HG03103 (cell line): ENCODE measurements around the gene GPS1.

ENCODE experiments used
- ATAC-seq: cut with Tn5 transposase; IDR thresholded peaks from one replicate; pipeline ENCODE4 v1.9.1; 2021; ENCODE audit warnings: low read depth; ENCODE audit not compliant: unreplicated experiment

The GPS1 gene

DNA sequence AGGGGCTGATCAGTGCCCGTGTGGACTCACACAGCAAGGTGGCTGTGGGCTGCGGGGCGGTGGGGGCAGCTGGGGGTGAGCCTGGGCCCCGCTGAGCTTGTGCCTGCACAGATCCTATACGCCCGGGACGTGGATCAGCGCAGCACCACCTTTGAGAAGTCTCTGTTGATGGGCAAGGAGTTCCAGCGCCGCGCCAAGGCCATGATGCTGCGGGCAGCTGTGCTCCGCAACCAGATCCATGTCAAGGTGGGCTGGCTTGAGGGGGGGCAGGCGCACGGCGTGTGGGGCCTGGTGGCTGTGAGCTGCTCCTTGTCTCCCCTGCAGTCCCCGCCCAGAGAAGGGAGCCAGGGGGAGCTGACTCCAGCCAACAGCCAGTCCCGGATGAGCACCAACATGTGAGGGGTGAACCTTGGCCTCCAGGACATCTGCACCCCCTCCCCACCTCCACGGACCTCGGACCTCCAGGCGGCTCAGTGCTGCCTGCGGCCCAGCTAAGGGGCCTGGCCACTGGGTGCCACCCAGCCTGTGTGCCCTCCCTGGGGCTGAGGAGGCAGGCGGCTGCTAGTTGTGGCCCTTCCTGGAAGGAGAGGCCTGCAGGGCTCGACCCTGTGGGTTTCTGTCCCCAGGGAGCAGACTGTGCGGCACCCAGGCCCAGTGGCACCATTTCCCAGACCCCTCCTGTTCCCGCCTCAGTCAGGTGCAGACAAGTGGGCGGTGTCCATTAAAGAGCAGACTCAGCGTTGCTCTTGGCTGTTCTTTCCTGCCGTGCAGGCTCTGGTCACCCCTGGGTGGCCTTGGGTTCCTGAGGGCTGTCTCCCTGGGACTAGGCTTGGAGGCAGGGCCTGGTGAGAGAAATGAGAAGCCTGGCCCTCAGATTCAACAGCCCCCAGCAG is 5.3 kb downstream of the GPS1 start:
- no peak for ATAC-seq

DNA sequence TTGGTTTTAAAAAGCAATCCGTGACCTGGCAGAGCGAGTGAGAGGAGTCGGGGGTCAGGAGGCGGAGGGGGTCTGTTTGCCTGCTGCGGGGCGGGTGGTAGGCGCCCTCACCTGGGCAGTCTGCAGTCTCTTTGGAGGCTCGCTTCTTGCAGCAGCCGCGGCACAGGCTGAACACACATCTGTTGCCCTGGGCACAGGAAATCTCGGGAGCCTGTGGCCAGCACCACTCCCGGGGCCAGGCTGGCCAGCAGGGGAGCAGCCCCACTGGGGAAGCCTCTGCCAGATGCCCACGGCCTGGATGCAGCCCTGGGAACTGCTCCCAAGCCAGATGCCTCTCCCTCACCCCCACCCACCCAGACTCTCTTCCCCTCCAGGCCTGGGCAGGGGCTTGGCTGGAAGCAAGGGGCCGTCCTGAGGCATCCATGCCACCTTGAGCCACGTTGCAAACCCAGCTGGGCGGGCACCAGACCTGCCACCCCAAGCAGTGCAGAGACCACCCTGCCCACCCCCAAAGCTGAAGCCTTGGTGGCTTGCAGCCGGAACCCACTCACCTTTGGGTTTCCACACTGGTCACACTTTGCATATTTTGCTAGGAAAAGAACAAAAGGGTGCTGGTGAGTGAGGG is 6.6 kb downstream of the GPS1 start:
- no peak for ATAC-seq

DNA sequence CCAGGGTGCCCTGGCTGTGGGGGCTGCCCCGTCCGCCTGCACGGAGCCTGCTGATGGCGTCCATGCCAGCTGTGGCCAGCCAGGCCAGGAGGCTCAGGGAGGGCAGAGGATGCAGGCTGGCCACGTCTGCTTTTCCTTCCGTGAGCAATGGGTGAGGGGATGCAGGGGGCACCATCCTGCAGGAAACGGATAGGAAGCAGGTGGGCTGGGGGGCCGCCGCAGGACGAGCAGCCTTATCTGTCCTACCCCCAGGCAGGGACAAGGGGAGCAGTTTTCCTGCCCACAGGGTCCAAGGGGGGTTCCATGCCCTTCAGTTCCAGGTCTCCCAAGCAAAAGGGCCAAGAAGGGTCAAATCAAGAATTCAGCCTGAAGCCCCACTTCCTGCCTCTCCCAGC is 7.2 kb downstream of the GPS1 start:
- ATAC-seq: no peak

DNA sequence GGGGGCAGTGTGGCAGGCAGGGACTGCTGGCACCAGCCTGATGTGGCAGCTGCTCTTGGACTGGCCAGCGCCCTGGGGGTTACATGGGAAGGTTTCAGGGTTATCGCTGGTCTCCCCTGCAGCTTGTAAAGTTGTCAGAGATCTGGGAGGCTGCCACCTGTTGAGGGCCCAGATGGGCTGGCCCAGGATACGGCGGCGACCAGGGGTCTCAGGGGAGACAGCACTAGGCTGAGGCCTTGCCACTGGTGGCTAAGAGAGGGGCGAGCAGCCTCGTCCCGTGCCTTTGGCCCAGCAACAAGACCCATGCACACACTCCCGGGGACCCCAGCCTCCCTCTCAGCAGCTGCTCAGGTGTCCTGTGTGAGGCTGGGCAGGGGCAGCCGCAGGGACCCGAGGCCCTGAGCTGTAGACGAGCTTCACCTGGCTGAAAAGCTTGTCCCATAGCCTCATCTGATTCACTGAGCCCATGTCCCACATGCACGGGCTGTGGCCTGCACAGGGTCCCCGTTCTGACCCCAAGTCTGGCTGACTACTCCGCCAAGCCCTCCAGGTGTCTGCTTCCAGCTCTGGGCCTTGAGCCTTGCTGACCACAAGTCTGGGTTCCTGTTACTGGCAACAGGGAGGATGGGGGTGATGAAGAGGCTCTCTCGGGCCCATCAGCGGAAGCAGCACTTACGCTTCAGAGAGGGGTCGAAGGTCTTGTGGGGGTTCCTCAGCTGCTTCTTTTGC is 7.7 kb downstream of the GPS1 start:
- ATAC-seq: no peak

DNA sequence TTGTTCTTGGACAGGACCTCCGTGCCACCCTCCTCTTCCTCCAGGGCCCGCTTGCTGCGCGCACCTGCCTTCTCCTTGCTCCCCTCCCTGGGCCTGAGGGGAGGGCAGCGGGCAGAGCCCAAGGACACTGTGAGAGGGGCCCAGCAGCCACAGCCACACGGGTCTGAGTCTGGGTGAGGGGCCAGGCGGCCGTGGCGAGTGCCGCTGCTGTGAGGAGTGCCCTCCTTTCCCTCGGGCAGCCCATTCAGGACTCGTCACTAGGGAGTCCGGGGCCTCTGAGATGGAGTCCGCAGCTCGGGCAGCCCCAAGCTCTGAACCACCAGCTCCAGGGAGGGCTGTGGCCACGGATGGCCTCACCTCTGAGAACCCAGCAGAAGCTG is 8.3 kb downstream of the GPS1 start:
- ATAC-seq: no peak

DNA sequence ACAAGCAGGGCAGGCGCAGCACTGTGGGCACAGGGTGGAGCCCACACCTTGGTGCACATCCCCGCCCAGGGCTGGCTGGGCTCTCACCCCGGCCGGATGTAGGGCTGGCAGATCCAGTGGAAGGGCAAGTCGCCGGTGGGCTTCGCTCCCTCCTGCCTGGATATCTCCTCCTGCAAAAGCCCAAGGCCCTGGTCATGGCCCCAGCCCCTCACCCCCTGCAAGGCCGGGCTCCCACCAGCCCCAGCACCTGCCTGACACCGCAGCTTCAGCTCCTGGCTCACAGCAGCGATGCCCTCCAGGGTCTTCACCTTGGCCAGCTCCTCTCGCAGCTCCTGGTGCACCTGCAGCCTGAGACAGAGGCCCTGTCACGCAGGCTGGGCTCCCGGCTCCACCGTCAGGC is 8.9 kb downstream of the GPS1 start:
- ATAC-seq: no peak

DNA sequence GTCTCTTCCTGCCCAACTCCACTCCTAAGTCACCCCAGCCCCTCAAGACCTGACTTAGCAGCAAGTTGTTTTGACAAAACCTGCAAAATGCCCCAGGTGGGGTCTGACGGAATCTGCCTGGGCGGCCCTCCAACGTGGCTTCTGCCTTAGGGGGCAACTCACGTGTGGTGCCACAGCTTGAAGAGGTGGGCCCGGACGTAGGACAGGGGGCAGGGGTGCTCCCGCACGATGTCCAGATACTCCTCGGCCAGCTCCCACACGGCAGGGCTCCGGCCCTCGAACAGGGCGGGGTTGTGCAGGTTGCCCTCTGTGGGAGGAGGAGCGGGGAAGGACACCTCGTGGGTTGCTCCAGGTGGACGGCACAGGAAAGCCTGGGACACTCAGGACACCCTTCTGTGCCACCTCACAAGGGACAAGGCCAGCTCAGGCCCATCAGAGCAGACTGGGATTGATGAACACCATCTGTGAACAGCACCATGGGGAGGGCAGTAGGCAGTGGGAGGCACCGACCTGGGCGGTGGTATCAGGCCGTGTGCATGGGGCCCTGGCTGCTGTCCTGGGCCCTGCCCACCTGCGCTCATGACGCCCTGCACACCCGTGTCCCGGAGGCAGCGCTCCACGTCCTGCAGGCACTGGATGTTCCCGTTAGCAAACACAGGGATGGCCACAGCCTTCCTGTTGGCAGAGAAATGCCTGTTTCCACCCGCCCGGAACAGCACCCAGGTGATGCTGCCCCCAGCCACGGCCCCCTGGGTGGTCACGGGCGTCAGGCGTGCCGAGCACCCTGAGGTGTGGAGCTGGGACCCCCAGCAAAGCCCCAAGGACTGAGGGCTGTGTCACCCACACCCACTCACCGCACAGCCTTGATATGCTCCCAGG is 9.6 kb downstream of the GPS1 start:
- ATAC-seq: no peak

DNA sequence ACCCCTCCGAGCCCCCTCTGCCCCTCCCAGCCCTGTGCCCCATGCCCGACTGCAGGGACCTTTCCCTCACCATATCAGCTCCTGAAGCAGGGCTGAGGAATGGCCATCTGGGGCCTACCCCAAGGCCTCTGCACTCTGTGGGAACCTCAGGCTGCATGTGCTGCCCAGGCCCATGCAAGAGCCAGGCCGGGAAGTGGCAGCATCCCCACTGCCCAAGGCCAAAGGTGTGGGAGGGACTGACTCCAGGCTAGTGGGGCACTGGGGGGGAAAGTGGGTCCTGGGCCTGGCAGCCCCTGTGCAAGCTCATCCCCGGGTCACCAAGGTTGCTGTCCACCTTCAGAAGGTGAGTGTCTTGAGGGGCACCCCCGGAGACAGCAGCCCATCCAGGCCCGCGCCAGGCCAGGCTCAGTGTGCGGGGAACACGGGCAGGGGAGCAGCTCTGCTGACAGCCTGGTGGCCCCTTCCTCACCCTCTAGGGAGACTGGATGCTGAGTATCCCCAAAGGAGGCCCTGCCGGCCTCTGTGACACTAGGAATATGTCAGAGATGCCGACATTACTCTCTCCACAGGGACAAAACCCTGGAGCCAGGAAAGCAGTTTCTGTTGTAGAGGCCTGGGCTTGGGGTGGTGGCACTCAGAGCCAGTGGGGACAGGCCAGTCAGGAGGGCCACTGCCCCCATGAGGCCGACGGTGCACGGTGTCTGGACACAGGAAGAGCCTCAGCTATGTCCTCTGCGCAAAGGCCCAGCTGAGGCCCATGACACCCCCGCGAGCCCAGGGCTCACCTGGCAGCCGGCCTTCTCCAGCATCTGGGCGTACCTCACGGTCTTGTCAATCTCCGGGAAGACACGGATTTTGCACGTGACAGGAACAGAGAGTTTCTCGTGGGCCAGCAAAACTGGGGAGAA is 10.6 kb downstream of the GPS1 start:
- no peak for ATAC-seq

DNA sequence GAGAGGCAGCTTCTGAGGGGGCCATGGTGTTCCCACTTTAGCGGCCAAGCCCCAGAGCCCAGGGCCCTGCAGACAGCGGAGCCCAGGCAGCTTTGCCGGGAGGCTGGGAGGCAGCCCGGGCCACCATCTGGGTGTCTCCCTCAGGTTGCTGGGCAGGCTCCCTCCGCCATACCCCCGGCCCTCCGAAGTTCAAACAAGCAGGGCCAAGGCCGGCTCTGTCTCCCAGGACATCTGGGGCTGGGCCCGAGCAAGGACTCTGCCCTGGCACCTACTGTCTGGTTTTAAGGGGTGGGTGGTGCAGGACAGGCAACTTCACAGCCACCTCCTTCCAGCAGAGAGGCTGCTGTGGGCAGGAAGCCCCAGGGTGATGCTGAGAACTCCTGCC is 11.3 kb downstream of the GPS1 start:
- no peak for ATAC-seq

DNA sequence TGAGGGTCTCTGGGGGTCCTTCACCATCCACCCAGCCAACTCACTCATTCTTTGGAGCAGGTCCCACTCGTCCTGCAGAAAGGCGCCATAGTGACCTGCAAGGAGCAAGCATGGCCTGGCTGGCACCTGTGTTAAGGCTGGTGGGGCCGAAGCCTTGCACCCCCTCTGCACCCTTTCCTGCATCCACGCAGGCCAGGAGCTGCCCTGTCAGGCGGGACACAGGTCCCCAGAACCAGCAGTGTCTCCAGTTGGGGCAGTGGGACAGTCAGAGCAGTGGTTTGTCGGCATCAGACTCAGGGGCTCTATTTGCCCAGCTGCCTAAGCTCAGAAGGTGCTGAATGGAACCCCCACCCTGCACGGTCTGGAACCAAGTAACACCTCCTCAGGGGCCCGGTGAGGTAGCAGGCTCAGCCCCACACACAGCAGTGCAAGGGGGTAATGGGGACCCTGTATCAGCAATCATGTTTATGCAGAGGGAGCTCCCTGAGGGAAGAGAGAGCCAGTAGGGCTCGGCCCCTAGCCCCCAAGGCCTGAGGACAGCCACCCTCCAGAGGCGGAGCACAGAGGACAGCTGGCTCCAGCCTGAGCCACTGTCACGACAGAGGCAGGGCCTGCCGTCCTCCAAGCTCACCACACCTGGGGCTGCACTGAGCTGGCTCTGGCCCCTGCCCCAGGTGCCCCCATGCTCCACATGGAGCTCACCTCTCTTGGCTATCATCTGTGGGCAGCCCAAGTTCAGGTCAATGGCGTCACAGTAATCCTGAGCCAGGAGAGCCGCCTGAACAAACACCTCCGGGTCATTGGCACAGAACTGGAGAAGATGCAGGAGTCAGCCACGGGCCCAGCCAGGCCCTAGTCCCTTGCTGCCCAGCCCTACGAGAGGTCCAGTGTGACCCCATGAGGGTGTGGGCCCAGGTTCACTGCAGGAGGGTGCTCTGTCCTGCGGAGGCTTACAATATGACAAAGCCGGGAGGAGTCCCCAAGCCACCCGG is 12.0 kb downstream of the GPS1 start:
- ATAC-seq: no peak

DNA sequence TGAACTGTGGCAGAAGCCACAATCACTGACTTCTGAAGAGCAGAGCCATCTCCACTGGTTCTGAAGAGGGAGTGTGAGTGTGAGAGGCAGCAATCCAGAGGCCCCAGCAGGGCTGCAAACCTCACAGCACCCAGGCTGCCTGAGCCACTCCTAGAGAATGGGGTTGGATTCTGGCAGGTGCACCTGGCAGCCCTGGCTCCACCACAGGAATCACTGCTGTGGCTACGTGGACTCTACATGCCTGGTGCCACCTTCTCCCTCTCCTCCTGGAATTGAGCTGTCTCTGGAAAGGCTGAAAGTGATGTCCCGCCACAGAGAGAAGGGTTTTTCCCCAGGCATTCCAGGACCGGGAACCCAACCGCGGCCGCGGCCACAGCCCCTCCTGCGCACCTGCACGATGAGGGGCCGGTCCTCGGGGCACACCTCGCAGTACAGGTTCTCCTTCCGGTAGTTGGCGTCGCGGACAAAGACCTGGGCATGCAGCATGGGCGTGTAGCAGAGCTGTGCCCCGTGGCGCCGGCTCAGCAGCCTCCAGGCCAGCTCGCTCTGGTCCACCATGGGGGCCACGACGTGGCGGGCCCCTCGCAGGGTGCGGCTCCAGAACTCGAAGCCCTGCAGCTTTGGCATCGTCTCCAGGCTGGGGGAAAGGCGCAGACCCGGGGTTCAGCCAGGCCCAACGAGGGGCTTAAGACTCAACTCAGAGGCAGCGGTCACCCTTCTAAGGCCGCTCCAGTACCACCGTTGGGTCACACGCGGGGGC is 12.9 kb downstream of the GPS1 start:
- no peak for ATAC-seq

DNA sequence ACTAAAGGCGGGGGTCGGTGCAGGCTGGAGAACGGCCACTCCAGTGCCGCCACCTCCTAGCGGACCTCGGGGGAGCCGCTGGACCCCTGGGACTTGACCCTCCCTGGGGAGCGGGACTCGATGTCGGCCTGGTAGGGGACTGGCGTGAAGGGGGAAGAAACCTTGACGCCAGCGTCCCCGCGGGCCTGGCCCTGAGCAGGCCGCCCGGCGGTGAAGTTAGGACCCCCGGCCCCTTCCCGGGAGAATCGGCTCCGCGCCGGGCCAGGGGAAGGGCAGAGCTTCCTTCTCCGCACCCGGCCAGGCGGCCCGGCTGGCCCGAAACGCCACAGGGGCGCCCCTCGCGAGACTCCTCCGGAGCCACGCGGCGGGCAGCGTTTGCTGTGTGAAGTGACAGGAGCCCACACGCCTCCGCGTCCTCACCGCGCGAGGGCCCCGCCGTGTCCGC is 13.5 kb downstream of the GPS1 start:
- ATAC-seq: no peak

DNA sequence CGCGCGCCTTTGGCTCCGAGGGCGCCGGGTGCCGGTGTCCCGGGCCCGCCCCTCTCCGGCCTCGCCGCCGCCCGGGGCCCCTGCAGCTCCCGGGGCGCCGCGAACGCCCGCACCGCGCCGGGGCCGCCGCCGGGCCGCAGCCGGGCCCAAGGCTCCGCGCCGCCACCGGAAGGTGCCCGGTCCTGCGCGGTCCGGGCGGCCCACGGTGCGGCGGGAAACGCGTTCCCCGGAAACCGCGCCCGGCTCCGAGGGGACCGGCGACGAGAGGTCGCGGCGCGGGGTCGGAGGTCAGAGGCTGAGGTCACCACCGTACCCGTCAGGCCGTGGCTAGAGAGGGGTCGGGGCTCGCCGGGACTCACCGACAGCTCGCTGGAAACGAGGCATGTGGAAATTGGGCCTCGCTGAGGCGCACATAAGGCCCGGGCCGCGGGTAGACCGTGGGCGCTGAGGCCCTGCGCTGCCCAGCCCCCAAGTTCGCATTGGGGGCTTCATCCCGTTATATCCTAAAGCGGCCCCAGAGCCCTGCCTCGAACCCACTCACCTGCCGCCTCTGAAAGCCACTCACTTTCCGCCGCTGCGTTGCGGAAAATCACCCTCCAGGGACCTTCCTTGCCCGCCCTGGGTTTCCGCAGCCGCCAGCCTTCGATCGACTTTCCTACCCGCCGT is 14.1 kb downstream of the GPS1 start, which contains the start of gene DUS1L:
TSS of gene DUS1L (minus strand) at position 167 of the 666 bp plus-strand sequence. CDS start 745 bp downstream, outside the sequence.
- no peak for ATAC-seq

DNA sequence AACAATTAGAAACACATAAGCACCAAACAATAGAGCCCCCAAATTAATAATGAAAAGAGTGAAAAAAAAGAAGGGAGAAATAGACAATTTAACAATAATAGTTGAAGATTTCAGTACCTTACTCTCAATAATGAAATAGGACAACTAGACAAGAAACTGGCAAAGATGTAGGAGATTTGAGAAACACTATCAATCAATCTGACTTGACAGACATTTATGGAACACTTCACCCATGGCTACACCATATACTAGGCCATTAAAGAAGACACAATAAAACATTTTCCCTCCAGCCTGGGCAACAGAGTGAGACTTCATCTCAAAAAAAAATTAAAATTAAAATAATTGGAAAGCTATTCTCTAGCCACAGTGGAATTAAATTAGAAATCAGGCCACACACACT is 18.9 kb downstream of the GPS1 start:
- ATAC-seq: no peak

DNA sequence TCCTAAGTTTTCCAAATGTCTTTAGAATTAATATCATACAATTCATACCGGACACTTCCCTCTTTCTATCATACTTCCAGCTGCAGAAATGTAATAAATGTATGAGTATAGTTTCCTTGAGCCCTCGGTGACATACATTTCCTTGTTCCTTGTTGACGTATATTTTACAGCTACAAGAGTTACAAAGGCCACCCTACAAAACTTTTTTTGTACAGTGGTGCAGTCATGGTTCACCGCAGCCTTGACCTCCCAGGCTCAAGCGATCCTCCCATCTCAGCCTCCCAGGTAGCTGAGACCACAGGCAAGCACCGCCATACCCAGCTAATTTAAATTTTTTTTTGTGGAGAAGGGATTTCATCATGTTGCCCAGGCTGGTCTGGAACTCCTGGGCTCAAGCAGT is 21.1 kb downstream of the GPS1 start:
- ATAC-seq: no peak

DNA sequence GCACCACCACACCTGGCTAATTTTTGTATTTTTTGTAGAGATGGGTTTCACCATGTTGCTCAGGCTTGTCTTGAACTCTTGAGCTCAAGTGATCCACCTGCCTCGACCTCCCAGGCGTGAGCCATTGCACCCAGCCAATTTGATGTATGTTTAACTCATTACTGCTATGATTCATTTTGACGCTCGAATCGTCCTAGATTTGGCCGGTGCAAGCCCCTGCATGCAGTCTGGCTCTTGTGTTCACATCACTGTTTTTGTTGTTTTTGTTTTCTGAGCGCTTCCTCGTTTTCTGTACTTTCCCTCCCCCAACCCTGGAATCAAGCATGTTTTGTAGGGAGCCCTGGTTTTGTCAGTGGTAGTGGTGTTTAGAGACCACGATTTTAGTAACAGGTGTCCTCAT is 21.7 kb downstream of the GPS1 start:
- ATAC-seq: no peak
